ENCODE results near the gene KRT6C.

KRT6C gene

GRCh38 chr12:52473768-52474167, at the start of gene KRT6C:
TSS of gene KRT6C (minus strand) at chr12:52473805. CDS start at chr12:52473737, 68 bp downstream.
- TF ChIP-seq GATA2 (IDR thresholded peaks at IDR 0.05; ENCODE audit: low read depth, low read length) = no peak
- TF ChIP-seq GATA3 (IDR thresholded peaks at IDR 0.05; ENCODE audit: low read depth, low read length) = no peak

DNA sequence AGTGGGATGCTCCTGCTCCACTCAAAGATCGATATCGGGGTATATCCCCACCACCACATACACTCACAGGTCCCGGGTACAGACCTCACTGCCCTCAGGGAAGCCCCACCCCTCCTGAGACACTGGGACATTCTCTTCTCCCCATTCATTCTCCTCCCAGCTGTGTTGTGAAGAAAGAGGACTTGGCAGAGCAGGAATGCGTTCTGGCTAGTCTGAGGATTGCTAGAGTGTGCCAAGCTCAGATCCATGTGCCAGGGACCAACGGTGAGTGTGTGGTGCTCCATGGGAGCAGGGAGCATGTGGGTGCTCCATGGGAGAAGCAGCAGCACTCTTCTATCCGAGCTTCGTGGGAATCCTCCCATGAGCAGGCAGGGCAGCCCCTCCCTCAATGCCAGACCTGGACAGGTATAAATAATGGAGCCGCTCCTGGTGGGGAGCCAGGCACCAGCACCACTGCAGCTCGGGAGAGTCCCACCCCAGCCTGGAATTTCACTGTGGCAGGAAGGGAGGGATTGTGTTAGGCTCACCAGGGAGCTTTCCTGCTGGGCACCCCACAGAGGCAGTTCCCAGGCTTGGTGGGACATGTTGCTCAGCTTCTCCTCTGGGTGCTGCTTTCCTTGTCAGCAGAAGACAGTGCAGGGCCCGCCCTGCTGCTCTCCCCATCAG, 48.9 kb upstream of the KRT6C start:
- TF ChIP-seq GATA2 (IDR thresholded peaks at IDR 0.05; ENCODE audit: low read depth, low read length) = no peak
- TF ChIP-seq GATA3 (IDR thresholded peaks at IDR 0.05; ENCODE audit: low read depth, low read length) = no peak

DNA sequence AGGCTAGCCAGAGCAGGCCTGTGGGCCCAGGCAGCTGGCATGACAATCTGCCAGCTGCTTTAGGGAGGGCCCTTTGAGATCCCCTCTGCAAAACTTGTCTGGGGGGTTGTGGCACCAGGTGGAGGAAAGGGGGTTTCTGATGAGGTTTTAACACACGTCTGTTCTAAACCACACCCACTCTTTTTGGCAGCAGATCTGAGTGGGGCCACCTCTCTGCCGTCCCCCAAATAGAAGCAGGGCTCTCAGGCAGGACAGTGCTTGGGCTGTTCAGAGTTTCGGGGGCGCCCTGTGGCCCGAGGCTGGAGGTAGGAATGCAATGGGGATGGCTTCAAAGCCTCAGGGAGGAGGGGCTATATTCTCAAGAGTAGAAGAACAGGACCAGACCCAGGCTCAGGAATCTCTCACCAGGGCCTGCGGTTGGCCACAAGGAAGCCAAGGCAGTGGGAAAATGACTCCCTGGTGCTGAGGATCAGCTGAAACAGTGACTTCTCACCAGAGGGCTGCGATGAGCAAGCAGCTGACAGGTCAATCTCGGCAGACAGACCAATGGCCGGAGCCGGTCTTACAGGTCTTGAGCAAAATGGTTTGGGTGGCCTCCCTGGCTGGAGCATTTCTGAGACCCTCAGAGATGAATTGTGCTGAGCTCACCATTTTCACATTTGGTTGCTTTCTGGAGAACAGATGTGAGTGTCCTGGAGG, 48.1 kb upstream of the KRT6C start:
- TF ChIP-seq GATA2 (IDR thresholded peaks at IDR 0.05; ENCODE audit: low read depth, low read length) = no peak
- TF ChIP-seq GATA3 (IDR thresholded peaks at IDR 0.05; ENCODE audit: low read depth, low read length) = no peak

- TF ChIP-seq GATA3 (IDR thresholded peaks at IDR 0.05; ENCODE audit: low read depth, low read length) (no peak), GATA2 (IDR thresholded peaks at IDR 0.05; ENCODE audit: low read depth, low read length) (no peak)
Measured at GRCh38 chr12:52521175-52521567, 47.6 kb upstream of the KRT6C start.

GRCh38 chr12:52519826-52520662, 46.4 kb upstream of the KRT6C start, which contains the start of gene KRT5:
TSS of gene KRT5 (minus strand) at chr12:52520394. CDS start at chr12:52520296, 98 bp downstream.
- no peak for TF ChIP-seq GATA3 (IDR thresholded peaks at IDR 0.05; ENCODE audit: low read depth, low read length)

DNA sequence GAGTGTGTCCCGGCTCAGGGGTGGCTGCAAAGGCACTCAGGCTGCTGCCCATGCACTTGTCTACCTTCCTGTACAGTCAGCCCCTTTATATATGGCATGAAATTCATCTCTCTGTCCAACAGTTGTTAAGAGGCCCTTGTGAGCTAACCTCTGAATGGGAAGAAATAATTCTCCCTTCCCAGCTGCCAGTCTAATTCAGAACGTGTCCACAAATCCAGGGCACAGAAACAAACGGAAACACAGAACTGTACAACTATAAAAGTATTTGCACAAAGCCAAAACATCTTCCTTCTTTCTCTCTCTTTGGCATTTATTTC, 45.7 kb upstream of the KRT6C start:
- TF ChIP-seq GATA3 (IDR thresholded peaks at IDR 0.05; ENCODE audit: low read depth, low read length) = no peak
- TF ChIP-seq GATA2 (IDR thresholded peaks at IDR 0.05; ENCODE audit: low read depth, low read length) = no peak

DNA sequence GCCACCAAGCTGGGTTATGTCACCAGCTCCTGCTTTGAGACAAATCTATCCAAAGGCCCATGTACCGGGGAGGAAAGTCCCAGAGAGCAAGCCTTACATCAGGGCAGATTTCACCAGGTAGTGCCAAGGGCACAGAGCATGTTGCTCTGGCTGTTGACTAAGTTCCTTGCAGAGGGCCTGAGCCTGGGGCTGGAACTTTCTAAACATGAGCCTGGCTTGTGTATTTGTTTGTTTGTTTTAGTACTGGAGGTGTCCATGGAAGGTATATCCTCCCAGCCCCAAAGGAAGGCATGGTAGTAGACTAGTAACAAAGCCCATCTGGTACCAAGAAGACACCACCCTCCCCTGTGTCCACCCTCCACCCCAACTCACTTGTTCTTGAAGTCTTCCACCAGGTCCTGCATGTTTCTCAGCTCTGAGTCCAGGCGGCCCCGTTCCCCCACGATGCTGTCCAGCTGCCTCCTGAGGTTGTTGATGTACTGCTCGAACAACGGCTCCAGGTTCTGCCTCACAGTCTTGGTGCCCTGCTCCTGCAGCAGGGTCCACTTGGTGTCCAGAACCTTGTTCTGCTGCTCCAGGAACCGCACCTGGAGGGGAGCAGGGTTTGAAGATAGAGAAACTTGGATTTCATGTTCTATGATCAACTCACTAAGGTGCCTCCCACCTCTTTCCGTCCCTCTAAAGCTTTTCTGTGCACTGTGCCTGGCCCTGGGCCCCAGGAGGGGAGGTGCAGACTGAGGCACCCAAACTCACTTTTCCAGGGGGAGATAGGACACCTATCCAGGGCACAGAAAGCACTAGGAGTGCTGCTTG, 45.2 kb upstream of the KRT6C start:
- TF ChIP-seq GATA3 (IDR thresholded peaks at IDR 0.05; ENCODE audit: low read depth, low read length) (no peak), GATA2 (IDR thresholded peaks at IDR 0.05; ENCODE audit: low read depth, low read length) (no peak)

DNA sequence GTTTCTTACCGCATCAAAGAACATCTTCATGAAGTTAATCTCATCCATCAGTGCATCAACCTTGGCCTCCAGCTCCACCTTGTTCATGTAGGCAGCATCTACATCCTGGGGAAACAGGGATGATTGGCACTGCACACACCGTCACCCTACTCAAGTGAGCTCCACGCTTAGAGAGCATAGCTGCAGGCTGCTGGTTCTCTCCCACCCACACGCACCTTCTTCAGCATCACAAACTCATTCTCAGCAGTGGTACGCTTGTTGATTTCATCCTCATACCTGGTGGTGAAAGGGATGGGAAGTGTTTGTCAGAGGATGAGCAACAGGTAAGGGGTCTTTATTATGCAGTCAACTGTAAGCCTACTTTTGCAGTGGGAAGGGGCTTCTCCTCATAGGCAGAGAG, 44.3 kb upstream of the KRT6C start:
- no peak for TF ChIP-seq GATA2 (IDR thresholded peaks at IDR 0.05; ENCODE audit: low read depth, low read length)
- no peak for TF ChIP-seq GATA3 (IDR thresholded peaks at IDR 0.05; ENCODE audit: low read depth, low read length)

- TF ChIP-seq GATA2 (IDR thresholded peaks at IDR 0.05; ENCODE audit: low read depth, low read length) = no peak
- TF ChIP-seq GATA3 (IDR thresholded peaks at IDR 0.05; ENCODE audit: low read depth, low read length) = no peak
Measured at GRCh38 chr12:52517005-52517835, 43.6 kb upstream of the KRT6C start.

- TF ChIP-seq GATA3 (IDR thresholded peaks at IDR 0.05; ENCODE audit: low read depth, low read length) (no peak), GATA2 (IDR thresholded peaks at IDR 0.05; ENCODE audit: low read depth, low read length) (no peak)
Measured at GRCh38 chr12:52515927-52516831, 42.6 kb upstream of the KRT6C start.

DNA sequence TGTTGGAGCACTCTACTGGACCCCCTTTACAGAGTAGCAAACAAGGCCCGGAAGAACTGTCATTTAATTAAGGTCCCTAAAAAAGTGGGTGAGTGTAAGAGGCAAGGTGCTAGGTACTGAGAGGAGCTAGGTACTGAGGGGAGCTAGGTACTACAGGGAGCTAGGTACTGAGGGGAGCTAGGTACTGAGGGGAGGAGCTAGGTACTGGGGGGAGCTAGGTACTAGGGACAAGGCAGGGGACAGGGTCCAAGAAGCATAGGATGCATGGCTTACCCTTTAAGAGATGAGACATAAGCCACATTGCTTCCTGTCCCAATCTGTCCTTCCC, 41.7 kb upstream of the KRT6C start:
- TF ChIP-seq GATA2 (IDR thresholded peaks at IDR 0.05; ENCODE audit: low read depth, low read length) (no peak), GATA3 (IDR thresholded peaks at IDR 0.05; ENCODE audit: low read depth, low read length) (no peak)
